SK-N-SH treated with all-trans-retinoic acid at 6 μM for 48 hours (cell line): ENCODE measurements around the gene ADCY1.

Experiments used
- ATAC-seq: fragments of 200-7000 bp; cut with Tn5 transposase; 3 replicates; pipeline ENCODE4 v1.9.1; 2020; ENCODE audit warnings: mild to moderate bottlenecking, moderate library complexity
- ARNTL ChIP-seq: fragments of 450-650 bp; formaldehyde crosslinking; IDR thresholded peaks from 2 replicates; pipeline ENCODE4 v1.5.0; 2020; ENCODE audit warnings: low read depth, mild to moderate bottlenecking, moderate library complexity, borderline replicate concordance
- CSDC2 ChIP-seq: fragments of 250-450 bp; sonication (Bioruptor Pico); IDR thresholded peaks from 2 replicates; pipeline ENCODE4 v1.5.0; 2020; ENCODE audit warnings: mild to moderate bottlenecking, moderate library complexity
- ESRRG ChIP-seq: fragments of 250-450 bp; sonication (Bioruptor Pico); IDR thresholded peaks from 2 replicates; pipeline ENCODE4 v1.6.1; 2021; ENCODE audit warnings: mild to moderate bottlenecking
- GLIS3 ChIP-seq: fragments of 250-450 bp; sonication (Bioruptor Pico); IDR thresholded peaks from 2 replicates; pipeline ENCODE4 v1.5.0; 2020; ENCODE audit warnings: mild to moderate bottlenecking, moderate library complexity
- ISL1 ChIP-seq: fragments of 250-450 bp; sonication (Bioruptor Pico); IDR thresholded peaks from 2 replicates; pipeline ENCODE4 v2.1.2; 2022; ENCODE audit warnings: mild to moderate bottlenecking, moderate library complexity
- OSR1 ChIP-seq: fragments of 250-450 bp; sonication (Bioruptor Pico); IDR thresholded peaks from 2 replicates; pipeline ENCODE4 v1.8.0; 2022; ENCODE audit warnings: moderate library complexity, mild to moderate bottlenecking, inconsistent platforms
- POU6F1 ChIP-seq: fragments of 250-450 bp; sonication (Bioruptor Pico); IDR thresholded peaks from 2 replicates; pipeline ENCODE4 v1.8.0; 2021; ENCODE audit warnings: low read depth, mild to moderate bottlenecking, moderate library complexity, borderline replicate concordance
- PPARA ChIP-seq: fragments of 250-450 bp; sonication (Bioruptor Pico); IDR thresholded peaks from 2 replicates; pipeline ENCODE4 v1.5.0; 2020; ENCODE audit warnings: mild to moderate bottlenecking, borderline replicate concordance
- RARB ChIP-seq: fragments of 250-450 bp; sonication (Bioruptor Pico); IDR thresholded peaks from 2 replicates; pipeline ENCODE4 v1.8.0; 2021; ENCODE audit warnings: mild to moderate bottlenecking, moderate library complexity
- SNAI2 ChIP-seq: fragments of 250-450 bp; sonication (Bioruptor Pico); IDR thresholded peaks from 2 replicates; pipeline ENCODE4 v1.5.0; 2020; ENCODE audit warnings: mild to moderate bottlenecking, moderate library complexity
- TCF4 ChIP-seq: fragments of 250-450 bp; sonication (Bioruptor Pico); IDR thresholded peaks from 2 replicates; pipeline ENCODE4 v1.8.0; 2021; ENCODE audit warnings: mild to moderate bottlenecking, moderate library complexity, borderline replicate concordance
- TOX ChIP-seq: fragments of 250-450 bp; sonication (Bioruptor Pico); IDR thresholded peaks from 2 replicates; pipeline ENCODE4 v1.8.0; 2021; ENCODE audit warnings: mild to moderate bottlenecking, moderate library complexity, borderline replicate concordance
- ZC3H10 ChIP-seq: fragments of 250-450 bp; sonication (Bioruptor Pico); IDR thresholded peaks from 2 replicates; pipeline ENCODE4 v1.5.1; 2021; ENCODE audit warnings: mild to moderate bottlenecking, moderate library complexity
- ZFP3 ChIP-seq: fragments of 250-450 bp; sonication (Bioruptor Pico); IDR thresholded peaks from 2 replicates; pipeline ENCODE4 v1.5.0; 2020; ENCODE audit warnings: mild to moderate bottlenecking, moderate library complexity
- ZFP30 ChIP-seq: fragments of 450-650 bp; formaldehyde crosslinking; IDR thresholded peaks from 2 replicates; pipeline ENCODE4 v1.5.0; 2022; ENCODE audit warnings: mild to moderate bottlenecking, moderate library complexity
- ZNF565 ChIP-seq: fragments of 450-650 bp; formaldehyde crosslinking; conservative IDR thresholded peaks from 2 replicates; pipeline ENCODE4 v1.5.0; 2020; ENCODE audit warnings: low read depth, mild to moderate bottlenecking, moderate library complexity
- ZNF70 ChIP-seq: fragments of 450-650 bp; formaldehyde crosslinking; IDR thresholded peaks from 2 replicates; pipeline ENCODE4 v1.5.0; 2020; ENCODE audit warnings: mild to moderate bottlenecking, moderate library complexity
- ZNF8 ChIP-seq: fragments of 450-650 bp; formaldehyde crosslinking; IDR thresholded peaks from 2 replicates; pipeline ENCODE4 v1.5.0; 2020; ENCODE audit warnings: mild to moderate bottlenecking, moderate library complexity
- TF ChIP-seq, protein P1 (sequence below): fragments of 250-450 bp; sonication (Bioruptor Pico); IDR thresholded peaks from 2 replicates; pipeline ENCODE4 v1.8.0; 2020; ENCODE audit warnings: mild to moderate bottlenecking, moderate library complexity, borderline replicate concordance
- TF ChIP-seq, protein P2 (sequence below): fragments of 250-450 bp; sonication (Bioruptor Pico); IDR thresholded peaks from 2 replicates; pipeline ENCODE4 v1.5.1; 2020; ENCODE audit warnings: low read depth, mild to moderate bottlenecking, moderate library complexity
- TF ChIP-seq, protein P3 (sequence below): fragments of 250-450 bp; sonication (Bioruptor Pico); IDR thresholded peaks from 2 replicates; pipeline ENCODE4 v1.5.1; 2021; ENCODE audit warnings: mild to moderate bottlenecking, moderate library complexity

Gene ADCY1

GRCh38 chr7:45566386-45566785 is 7.8 kb upstream of the ADCY1 start:
- TF ChIP-seq ZFP3 (CRISPR knock-in tag): no peak
- no peak for TF ChIP-seq CSDC2 (CRISPR knock-in tag)
- TF ChIP-seq PPARA (CRISPR knock-in tag): no peak
- TF ChIP-seq ISL1 (CRISPR knock-in tag): no peak
- no peak for TF ChIP-seq POU6F1
- no peak for TF ChIP-seq ZC3H10 (CRISPR knock-in tag)
- no peak for TF ChIP-seq ZFP30 (CRISPR knock-in tag)
- no peak for TF ChIP-seq TOX (CRISPR knock-in tag)
- TF ChIP-seq ESRRG (CRISPR knock-in tag): no peak
- no peak for ATAC-seq

DNA sequence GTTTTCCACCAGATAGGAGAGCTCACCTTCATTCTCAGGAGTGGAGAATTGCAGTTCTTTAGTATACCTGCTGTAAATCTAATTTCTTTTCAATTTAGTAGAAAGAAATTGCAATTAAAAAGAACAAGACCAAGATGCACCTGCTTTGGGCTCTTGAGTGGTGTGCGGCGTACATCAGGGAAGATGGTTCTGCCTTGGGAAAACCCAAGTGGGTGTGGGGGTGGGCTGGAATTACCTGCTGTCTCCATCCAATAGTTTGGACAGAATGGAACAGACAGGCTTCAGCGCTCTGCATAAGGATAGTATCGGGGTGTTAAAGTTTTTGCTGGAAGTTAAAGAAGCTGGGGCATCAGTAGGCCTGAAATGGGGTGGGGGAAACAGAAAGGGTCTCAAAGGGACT is 7.2 kb upstream of the ADCY1 start:
- ATAC-seq: no peak
- TF ChIP-seq RARB (CRISPR knock-in tag) (no peak), ZC3H10 (CRISPR knock-in tag) (no peak), ISL1 (CRISPR knock-in tag) (no peak), ZFP3 (CRISPR knock-in tag) (no peak), TOX (CRISPR knock-in tag) (no peak), ZNF70 (CRISPR knock-in tag) (no peak), TCF4 (CRISPR knock-in tag) (no peak), POU6F1 (no peak), ZNF565 (CRISPR knock-in tag) (no peak), SNAI2 (CRISPR knock-in tag) (no peak)
- TF ChIP-seq, protein P1, sequence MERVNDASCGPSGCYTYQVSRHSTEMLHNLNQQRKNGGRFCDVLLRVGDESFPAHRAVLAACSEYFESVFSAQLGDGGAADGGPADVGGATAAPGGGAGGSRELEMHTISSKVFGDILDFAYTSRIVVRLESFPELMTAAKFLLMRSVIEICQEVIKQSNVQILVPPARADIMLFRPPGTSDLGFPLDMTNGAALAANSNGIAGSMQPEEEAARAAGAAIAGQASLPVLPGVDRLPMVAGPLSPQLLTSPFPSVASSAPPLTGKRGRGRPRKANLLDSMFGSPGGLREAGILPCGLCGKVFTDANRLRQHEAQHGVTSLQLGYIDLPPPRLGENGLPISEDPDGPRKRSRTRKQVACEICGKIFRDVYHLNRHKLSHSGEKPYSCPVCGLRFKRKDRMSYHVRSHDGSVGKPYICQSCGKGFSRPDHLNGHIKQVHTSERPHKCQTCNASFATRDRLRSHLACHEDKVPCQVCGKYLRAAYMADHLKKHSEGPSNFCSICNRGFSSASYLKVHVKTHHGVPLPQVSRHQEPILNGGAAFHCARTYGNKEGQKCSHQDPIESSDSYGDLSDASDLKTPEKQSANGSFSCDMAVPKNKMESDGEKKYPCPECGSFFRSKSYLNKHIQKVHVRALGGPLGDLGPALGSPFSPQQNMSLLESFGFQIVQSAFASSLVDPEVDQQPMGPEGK: no peak
- TF ChIP-seq, protein P2, sequence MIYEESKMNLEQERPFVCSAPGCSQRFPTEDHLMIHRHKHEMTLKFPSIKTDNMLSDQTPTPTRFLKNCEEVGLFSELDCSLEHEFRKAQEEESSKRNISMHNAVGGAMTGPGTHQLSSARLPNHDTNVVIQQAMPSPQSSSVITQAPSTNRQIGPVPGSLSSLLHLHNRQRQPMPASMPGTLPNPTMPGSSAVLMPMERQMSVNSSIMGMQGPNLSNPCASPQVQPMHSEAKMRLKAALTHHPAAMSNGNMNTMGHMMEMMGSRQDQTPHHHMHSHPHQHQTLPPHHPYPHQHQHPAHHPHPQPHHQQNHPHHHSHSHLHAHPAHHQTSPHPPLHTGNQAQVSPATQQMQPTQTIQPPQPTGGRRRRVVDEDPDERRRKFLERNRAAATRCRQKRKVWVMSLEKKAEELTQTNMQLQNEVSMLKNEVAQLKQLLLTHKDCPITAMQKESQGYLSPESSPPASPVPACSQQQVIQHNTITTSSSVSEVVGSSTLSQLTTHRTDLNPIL: no peak

DNA sequence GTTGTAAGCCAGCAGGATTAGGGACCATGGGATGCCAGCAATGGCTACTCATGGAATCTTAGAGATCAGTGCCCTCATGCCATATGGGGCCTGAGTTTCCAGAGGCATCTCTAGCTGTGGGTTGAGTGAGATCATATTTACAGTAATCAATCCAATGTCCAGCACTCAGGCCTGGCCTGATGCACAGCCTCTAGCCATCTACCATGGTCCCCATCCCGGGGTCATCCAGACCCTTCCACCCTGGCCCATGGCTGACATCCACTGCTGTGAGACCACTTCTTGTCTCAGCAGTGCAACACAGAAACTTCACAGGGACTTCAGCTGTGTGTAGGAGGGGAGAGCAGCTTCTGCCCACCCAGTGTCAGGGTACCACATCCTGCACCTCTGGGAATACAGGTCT is 6.5 kb upstream of the ADCY1 start:
- no peak for ATAC-seq
- TF ChIP-seq, protein P3, sequence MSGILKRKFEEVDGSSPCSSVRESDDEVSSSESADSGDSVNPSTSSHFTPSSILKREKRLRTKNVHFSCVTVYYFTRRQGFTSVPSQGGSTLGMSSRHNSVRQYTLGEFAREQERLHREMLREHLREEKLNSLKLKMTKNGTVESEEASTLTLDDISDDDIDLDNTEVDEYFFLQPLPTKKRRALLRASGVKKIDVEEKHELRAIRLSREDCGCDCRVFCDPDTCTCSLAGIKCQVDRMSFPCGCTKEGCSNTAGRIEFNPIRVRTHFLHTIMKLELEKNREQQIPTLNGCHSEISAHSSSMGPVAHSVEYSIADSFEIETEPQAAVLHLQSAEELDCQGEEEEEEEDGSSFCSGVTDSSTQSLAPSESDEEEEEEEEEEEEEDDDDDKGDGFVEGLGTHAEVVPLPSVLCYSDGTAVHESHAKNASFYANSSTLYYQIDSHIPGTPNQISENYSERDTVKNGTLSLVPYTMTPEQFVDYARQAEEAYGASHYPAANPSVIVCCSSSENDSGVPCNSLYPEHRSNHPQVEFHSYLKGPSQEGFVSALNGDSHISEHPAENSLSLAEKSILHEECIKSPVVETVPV (CRISPR knock-in tag): no peak
- TF ChIP-seq, protein P1: no peak
- TF ChIP-seq ZFP30 (CRISPR knock-in tag) (no peak), POU6F1 (no peak), ARNTL (no peak), ZC3H10 (CRISPR knock-in tag) (no peak), RARB (CRISPR knock-in tag) (no peak), OSR1 (no peak), ESRRG (CRISPR knock-in tag) (no peak), GLIS3 (CRISPR knock-in tag) (no peak), ZNF8 (CRISPR knock-in tag) (no peak), CSDC2 (CRISPR knock-in tag) (no peak), SNAI2 (CRISPR knock-in tag) (no peak)
- TF ChIP-seq, protein P2: no peak
- TF ChIP-seq, all 23 proteins: peak for 0
